ENCODE data around the gene TVP23B. TPM values are rescaled to one million over a fixed set of nuclear protein-coding genes. Genes with fewer than 3 reads are reported as not detected.
"Not testable (repeated sequence)": the region's sequence is repeated elsewhere in the genome, so short reads cannot be mapped to it uniquely, and the experiment has no call there.

The TVP23B gene
- polyA plus RNA-seq, 3 donors, result 7.3 to 20.2 (median 17.2) TPM

DNA sequence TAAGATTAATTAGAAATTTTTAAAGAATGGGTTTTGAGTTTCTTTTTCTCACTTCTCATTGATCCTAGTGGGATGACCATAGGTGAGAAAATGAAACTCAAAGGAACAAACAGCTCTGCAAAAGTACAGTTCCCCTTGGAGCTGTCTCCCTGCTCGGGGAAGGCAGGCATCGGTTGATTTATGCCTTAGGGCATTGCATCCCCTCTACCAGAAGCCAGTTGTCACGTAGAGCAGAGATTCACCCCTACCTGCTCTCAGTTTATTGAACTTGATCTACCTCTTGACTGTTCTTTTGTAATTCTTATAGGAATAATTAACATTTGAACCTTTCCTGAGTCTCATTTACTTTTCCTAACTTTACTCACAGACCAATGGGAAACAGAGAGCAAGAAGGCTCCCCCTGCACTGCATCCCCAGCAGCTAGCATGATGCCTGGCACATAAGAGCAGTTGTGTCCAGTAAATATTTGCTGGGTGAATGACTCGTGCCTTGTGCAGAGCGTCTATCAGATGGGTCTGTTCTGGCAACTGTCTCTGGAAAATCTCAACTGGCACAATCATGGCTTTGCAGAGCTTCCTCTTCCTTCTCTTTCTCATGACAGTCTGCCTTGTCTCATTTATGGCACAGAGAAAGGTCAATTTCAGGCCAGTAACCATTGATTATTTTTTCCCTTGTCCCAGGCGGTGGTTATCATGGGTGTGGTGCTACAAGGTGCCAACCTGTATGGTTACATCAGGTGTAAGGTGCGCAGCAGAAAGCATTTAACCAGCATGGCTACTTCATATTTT lies 22.7 kb downstream of the TVP23B start:
- H3K27me3 ChIP-seq (ENCODE audit: control insufficient read depth in 2 of 2, insufficient read depth in 2 of 2, low read length in 2 of 2); H3K4me3 Mint-ChIP-seq; intact Hi-C loops (cut with micrococcal nuclease); DNase-seq; H3K9me3 ChIP-seq (replicated peaks in 1 of 2; ENCODE audit: control insufficient read depth in 1 of 2, insufficient read depth in 1 of 2, low read length in 2 of 2); H3K4me1 Mint-ChIP-seq; H3K4me3 ChIP-seq (replicated peaks in 1 of 3; ENCODE audit: low read depth in 2 of 3, low read length in 3 of 3); H3K27ac Mint-ChIP-seq; H3K27ac ChIP-seq (ENCODE audit: low read depth in 1 of 2, low read length in 2 of 2); H3K4me2 ChIP-seq (replicated peaks; ENCODE audit: extremely low read depth, low read length, poor library complexity, severe bottlenecking); H3K27me3 Mint-ChIP-seq (ENCODE audit: low read depth in 3 of 3); H3K4me1 ChIP-seq (ENCODE audit: control insufficient read depth in 1 of 2, insufficient read depth in 2 of 2, low read length in 2 of 2); H4K20me1 ChIP-seq (ENCODE audit: insufficient read depth, low read length); H3K9me3 Mint-ChIP-seq; H2AFZ ChIP-seq (ENCODE audit: insufficient read depth, low read depth, low read length, poor library complexity, severe bottlenecking); H3K9ac ChIP-seq (ENCODE audit: insufficient read depth, low read length, poor library complexity, severe bottlenecking); H3K79me2 ChIP-seq (ENCODE audit: insufficient read depth, low read length): not testable (repeated sequence)
- H3K36me3 ChIP-seq (replicated peaks in 1 of 2; ENCODE audit: control insufficient read depth in 1 of 2, insufficient read depth in 2 of 2, low read length in 2 of 2), result peaks cover 15 to 52% of the 10 kb centered on the region in 2 donors
- WGBS (ENCODE audit: insufficient coverage), result no CpG with 5 or more reads among the region's 7 CpGs
- H3K36me3 Mint-ChIP-seq, result peaks cover 46 to 67% of the 10 kb centered on the region in 2 donors

DNA sequence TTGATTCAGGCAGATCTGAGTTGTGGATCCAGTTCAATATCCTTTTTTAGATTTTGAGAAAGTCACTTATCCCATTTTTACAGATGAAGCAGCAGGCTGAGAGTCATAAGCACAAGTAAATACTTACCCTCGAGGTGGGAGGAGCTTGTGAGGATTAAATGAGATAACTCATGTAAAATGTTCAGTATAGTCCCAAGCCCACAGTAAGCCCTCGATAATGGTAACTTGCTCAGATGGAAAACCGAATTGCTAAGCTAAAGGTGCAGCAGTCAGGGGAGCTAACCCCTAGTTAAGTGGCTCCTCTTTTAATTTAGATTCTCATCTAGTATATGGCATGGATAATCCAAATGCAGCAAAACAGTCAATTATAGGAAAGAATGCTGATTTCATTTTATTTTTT lies 34.9 kb downstream of the TVP23B start:
- WGBS (ENCODE audit: insufficient coverage), result no CpG with 5 or more reads among the region's 3 CpGs

More for the DNA sequence above, 34.9 kb downstream of the TVP23B start:
- H3K4me1 Mint-ChIP-seq, result peaks cover 16% of the 10 kb centered on the region
- H4K20me1 ChIP-seq (ENCODE audit: insufficient read depth, low read length); H3K36me3 Mint-ChIP-seq; H3K27ac ChIP-seq (ENCODE audit: low read depth in 1 of 2, low read length in 2 of 2); H3K27me3 Mint-ChIP-seq (ENCODE audit: low read depth in 3 of 3); H3K9me3 Mint-ChIP-seq; H3K4me2 ChIP-seq (replicated peaks; ENCODE audit: extremely low read depth, low read length, poor library complexity, severe bottlenecking); DNase-seq; H3K27ac Mint-ChIP-seq; H3K4me3 Mint-ChIP-seq; H3K9me3 ChIP-seq (replicated peaks in 1 of 2; ENCODE audit: control insufficient read depth in 1 of 2, insufficient read depth in 1 of 2, low read length in 2 of 2); intact Hi-C loops (cut with micrococcal nuclease); H2AFZ ChIP-seq (ENCODE audit: insufficient read depth, low read depth, low read length, poor library complexity, severe bottlenecking); H3K27me3 ChIP-seq (ENCODE audit: control insufficient read depth in 2 of 2, insufficient read depth in 2 of 2, low read length in 2 of 2); H3K79me2 ChIP-seq (ENCODE audit: insufficient read depth, low read length); H3K4me3 ChIP-seq (replicated peaks in 1 of 3; ENCODE audit: low read depth in 2 of 3, low read length in 3 of 3); H3K9ac ChIP-seq (ENCODE audit: insufficient read depth, low read length, poor library complexity, severe bottlenecking); H3K36me3 ChIP-seq (replicated peaks in 1 of 2; ENCODE audit: control insufficient read depth in 1 of 2, insufficient read depth in 2 of 2, low read length in 2 of 2): not testable (repeated sequence)
- H3K4me1 ChIP-seq (ENCODE audit: control insufficient read depth in 1 of 2, insufficient read depth in 2 of 2, low read length in 2 of 2), result peaks cover 12 to 13% of the 10 kb centered on the region in 2 donors
